GM12892 (cell line): ENCODE measurements around the gene DPP6.
"Not testable (repeated sequence)": the region's sequence is repeated elsewhere in the genome, so short reads cannot be mapped to it uniquely, and the experiment has no call there.

ENCODE experiments used
- POLR2A ChIP-seq: IDR thresholded peaks from 2 replicates; pipeline ENCODE4 v1.6.1; 2011; ENCODE audit warnings: low read depth, low read length, control low read depth
- TAF1 ChIP-seq: IDR thresholded peaks from 2 replicates; pipeline ENCODE4 v1.6.1; 2011; ENCODE audit warnings: low read depth, mild to moderate bottlenecking, control low read depth, low read length, borderline replicate concordance

DNA sequence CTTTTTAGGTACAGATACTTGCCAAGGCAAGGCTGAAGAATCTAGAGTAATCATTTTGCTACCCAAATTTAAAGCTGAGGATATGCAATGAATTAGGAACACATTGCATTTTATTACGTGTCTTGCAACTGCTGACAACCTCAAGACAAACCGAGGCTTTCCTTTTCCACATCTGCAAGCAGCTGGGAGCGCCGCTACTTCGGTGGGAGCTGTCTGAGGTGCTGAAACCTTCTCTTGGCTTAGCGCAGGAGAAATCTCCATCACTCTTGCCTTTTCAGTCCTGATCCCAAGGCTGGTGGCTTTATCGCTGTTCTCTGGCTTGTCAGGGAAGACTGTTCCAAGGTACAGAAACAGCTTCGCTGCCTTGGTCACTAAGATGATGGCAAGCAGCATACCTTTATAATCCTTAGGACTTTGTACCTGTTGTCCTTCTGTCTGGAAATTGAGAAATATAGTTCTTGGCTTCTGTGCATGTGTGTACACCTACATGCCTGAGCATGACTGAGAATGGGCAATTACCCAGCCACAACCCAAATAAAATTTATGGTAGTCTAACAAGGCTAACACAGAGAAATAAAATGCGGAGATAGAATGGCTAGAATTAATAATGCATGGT is 3.4 kb downstream of the DPP6 start:
- not testable (repeated sequence) for TF ChIP-seq TAF1, POLR2A
